CD4-positive, alpha-beta T cell treated with Interleukin-1 beta for 1 hour (primary cell): ENCODE data around the gene YIF1A.
"Not testable (repeated sequence)": the region's sequence is repeated elsewhere in the genome, so short reads cannot be mapped to it uniquely, and the experiment has no call there.

ENCODE experiments used
- DNase-seq, 2 donors: peaks; one replicate each; pipeline ENCODE4 v3.0.0-alpha.2; 2020 to 2022

YIF1A gene

GRCh38 chr11:66284526-66285078, 4.3 kb downstream of the YIF1A start:
- no peak for DNase-seq

GRCh38 chr11:66283461-66284105, 5.4 kb downstream of the YIF1A start:
- DNase-seq = no peak

- peak; percentile 99 to 100 for DNase-seq
Observed at GRCh38 chr11:66282468-66283455, 6.2 kb downstream of the YIF1A start.

- DNase-seq = no peak
Observed at GRCh38 chr11:66281776-66282467, 7.0 kb downstream of the YIF1A start.

- DNase-seq = no peak
Observed at GRCh38 chr11:66281001-66281400, 7.9 kb downstream of the YIF1A start.

- DNase-seq = no peak
Observed at GRCh38 chr11:66280428-66280827, 8.5 kb downstream of the YIF1A start.

GRCh38 chr11:66279092-66279734, 9.7 kb downstream of the YIF1A start:
- DNase-seq = no peak

GRCh38 chr11:66278363-66279091, 10.4 kb downstream of the YIF1A start:
- DNase-seq = peak; percentile 57 to 58

- DNase-seq = peak; percentile 48 to 57
Observed at GRCh38 chr11:66277471-66278362, 11.2 kb downstream of the YIF1A start, which contains the start of gene CNIH2. CNIH2 (plus strand) TSS chr11:66278175; CDS start chr11:66278457, 282 bp downstream.

GRCh38 chr11:66277064-66277463, 11.9 kb downstream of the YIF1A start:
- not testable (repeated sequence) for DNase-seq

GRCh38 chr11:66276619-66277018, 12.3 kb downstream of the YIF1A start:
- not testable (repeated sequence) for DNase-seq

- DNase-seq = no peak
Observed at GRCh38 chr11:66275984-66276612, 12.8 kb downstream of the YIF1A start.

- no peak for DNase-seq
Observed at GRCh38 chr11:66275396-66275795, 13.5 kb downstream of the YIF1A start.

GRCh38 chr11:66274219-66274618, 14.7 kb downstream of the YIF1A start:
- no peak for DNase-seq

- peak; percentile 53 to 55 for DNase-seq
Observed at GRCh38 chr11:66272596-66272995, 16.3 kb downstream of the YIF1A start.

- DNase-seq = no peak
Observed at GRCh38 chr11:66271816-66272215, 17.1 kb downstream of the YIF1A start.

GRCh38 chr11:66268952-66269905, 19.7 kb downstream of the YIF1A start:
- DNase-seq = no peak

- DNase-seq = peak; percentile 100
Observed at GRCh38 chr11:66268244-66268951, 20.5 kb downstream of the YIF1A start, which contains the start of gene RAB1B. RAB1B (plus strand) TSS chr11:66268639; CDS start chr11:66268680, 41 bp downstream.
